ENCODE data around the gene TOGARAM1.

DNA sequence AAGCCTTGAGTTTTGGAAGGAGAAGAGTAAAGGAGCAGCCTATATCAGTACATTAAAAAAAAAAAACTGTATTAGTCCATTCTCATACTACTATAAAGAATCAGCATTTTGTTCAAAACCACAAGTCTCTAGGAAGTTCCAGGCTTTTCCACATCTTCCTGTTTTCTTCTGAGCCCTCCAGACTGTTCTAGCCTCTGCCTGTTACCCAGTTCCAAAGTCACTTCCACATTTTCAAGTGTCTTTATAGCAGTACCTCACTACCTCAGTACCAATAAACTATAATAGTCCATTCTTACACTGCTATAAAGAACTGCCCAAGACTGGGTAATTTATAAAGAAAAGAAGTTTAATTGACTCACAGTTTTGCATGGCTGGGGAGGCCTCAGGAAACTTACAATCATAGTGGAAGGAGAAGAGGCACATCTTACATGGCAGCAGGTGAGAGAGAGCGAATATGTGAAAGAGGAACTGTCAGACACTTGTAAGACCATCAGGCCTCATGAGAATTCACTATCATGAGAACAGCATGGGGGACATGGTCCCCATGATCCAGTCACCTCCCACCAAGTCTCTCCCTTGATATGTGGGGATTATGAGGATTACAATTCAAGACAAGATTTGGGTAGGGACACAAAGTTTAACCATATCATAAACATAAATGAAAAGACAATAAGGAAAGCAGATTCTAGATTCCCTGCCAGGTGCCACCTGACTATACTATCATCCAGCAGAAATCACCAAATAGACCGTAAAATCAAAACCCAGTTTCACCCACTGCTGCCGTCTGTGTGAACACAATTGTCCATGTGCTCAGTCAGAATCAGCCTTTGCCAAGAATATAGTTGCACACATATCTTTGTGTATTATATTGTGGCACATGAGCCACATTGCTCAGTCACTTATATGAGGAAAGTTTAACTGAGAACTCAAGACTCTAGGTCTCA is 27.8 kb downstream of the TOGARAM1 start:
- TF ChIP-seq, protein P1, sequence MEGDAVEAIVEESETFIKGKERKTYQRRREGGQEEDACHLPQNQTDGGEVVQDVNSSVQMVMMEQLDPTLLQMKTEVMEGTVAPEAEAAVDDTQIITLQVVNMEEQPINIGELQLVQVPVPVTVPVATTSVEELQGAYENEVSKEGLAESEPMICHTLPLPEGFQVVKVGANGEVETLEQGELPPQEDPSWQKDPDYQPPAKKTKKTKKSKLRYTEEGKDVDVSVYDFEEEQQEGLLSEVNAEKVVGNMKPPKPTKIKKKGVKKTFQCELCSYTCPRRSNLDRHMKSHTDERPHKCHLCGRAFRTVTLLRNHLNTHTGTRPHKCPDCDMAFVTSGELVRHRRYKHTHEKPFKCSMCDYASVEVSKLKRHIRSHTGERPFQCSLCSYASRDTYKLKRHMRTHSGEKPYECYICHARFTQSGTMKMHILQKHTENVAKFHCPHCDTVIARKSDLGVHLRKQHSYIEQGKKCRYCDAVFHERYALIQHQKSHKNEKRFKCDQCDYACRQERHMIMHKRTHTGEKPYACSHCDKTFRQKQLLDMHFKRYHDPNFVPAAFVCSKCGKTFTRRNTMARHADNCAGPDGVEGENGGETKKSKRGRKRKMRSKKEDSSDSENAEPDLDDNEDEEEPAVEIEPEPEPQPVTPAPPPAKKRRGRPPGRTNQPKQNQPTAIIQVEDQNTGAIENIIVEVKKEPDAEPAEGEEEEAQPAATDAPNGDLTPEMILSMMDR (IDR thresholded peaks at IDR 0.05; ENCODE audit: insufficient read depth, low read length, poor library complexity, severe bottlenecking): no peak
- no peak for TF ChIP-seq EZH2phosphoT487 (conservative IDR thresholded peaks at IDR 0.05; ENCODE audit: low read length)
